ENCODE data around the gene REPIN1.

The REPIN1 gene

GRCh38 chr7:150340024-150340749, 28.4 kb upstream of the REPIN1 start:
- no peaks in the 10 kb centered on the region for H3K79me2 ChIP-seq (ENCODE audit: low read length)
- no peaks in the 10 kb centered on the region for H3K27me3 ChIP-seq (ENCODE audit: low read depth, low read length)
- no peak overlapping the region for H3K4me3 ChIP-seq (ENCODE audit: low read length)
- peaks cover 8% of the 10 kb centered on the region for H3K36me3 ChIP-seq (replicated peaks; ENCODE audit: low read depth, low read length)
- no peaks in the 10 kb centered on the region for H4K20me1 ChIP-seq (ENCODE audit: insufficient read depth, low read length)
- no peak overlapping the region for H2AFZ ChIP-seq (ENCODE audit: low read depth, low read length)
- H3K9me3 ChIP-seq (ENCODE audit: insufficient read depth, low read length) = peaks cover 11% of the 10 kb centered on the region
- TF ChIP-seq EZH2phosphoT487 (IDR thresholded peaks at IDR 0.05; ENCODE audit: low read depth) (no peak), CTCF (IDR thresholded peaks at IDR 0.05; ENCODE audit: low read depth, low read length) (no peak)
- H3K4me1 ChIP-seq (ENCODE audit: low read length) = no peaks in the 10 kb centered on the region
- H3K4me2 ChIP-seq (ENCODE audit: low read length) = no peak overlapping the region
- H3K27ac ChIP-seq (ENCODE audit: low read length) = no peak overlapping the region
- H3K9ac ChIP-seq (ENCODE audit: low read length) = no peak overlapping the region

- Histone ChIP-seq H3K9ac (ENCODE audit: low read length) (no peak overlapping the region), H3K79me2 (ENCODE audit: low read length) (no peaks in the 10 kb centered on the region), H2AFZ (ENCODE audit: low read depth, low read length) (no peak overlapping the region), H3K36me3 (replicated peaks; ENCODE audit: low read depth, low read length) (peaks cover 8% of the 10 kb centered on the region), H3K4me3 (ENCODE audit: low read length) (no peak overlapping the region), H3K27ac (ENCODE audit: low read length) (no peak overlapping the region), H3K4me2 (ENCODE audit: low read length) (no peak overlapping the region), H3K9me3 (ENCODE audit: insufficient read depth, low read length) (peaks cover 11% of the 10 kb centered on the region), H3K4me1 (ENCODE audit: low read length) (no peaks in the 10 kb centered on the region), H4K20me1 (ENCODE audit: insufficient read depth, low read length) (no peaks in the 10 kb centered on the region), H3K27me3 (ENCODE audit: low read depth, low read length) (no peaks in the 10 kb centered on the region)
- TF ChIP-seq CTCF (IDR thresholded peaks at IDR 0.05; ENCODE audit: low read depth, low read length) (no peak), EZH2phosphoT487 (IDR thresholded peaks at IDR 0.05; ENCODE audit: low read depth) (no peak)
These were observed 27.8 kb upstream of the REPIN1 start for GRCh38 chr7:150340875-150341262.

GRCh38 chr7:150341263-150342120, 27.1 kb upstream of the REPIN1 start, which contains the start of gene RARRES2:
TSS of gene RARRES2 (minus strand) at chr7:150341629. CDS start at chr7:150340609, 1,020 bp downstream.
- H3K9ac ChIP-seq (ENCODE audit: low read length) = no peak within 1 kb of the TSS
- peaks cover 8% of the 10 kb centered on the region for H3K36me3 ChIP-seq (replicated peaks; ENCODE audit: low read depth, low read length)
- no peaks in the 10 kb centered on the region for H4K20me1 ChIP-seq (ENCODE audit: insufficient read depth, low read length)
- H3K79me2 ChIP-seq (ENCODE audit: low read length) = no peaks in the 10 kb centered on the region
- no peak within 1 kb of the TSS for H3K27ac ChIP-seq (ENCODE audit: low read length)
- no peaks in the 10 kb centered on the region for H3K4me1 ChIP-seq (ENCODE audit: low read length)
- H3K4me2 ChIP-seq (ENCODE audit: low read length) = no peak within 1 kb of the TSS
- peaks cover 11% of the 10 kb centered on the region for H3K9me3 ChIP-seq (ENCODE audit: insufficient read depth, low read length)
- H3K27me3 ChIP-seq (ENCODE audit: low read depth, low read length) = no peaks in the 10 kb centered on the region
- H3K4me3 ChIP-seq (ENCODE audit: low read length) = no peak within 1 kb of the TSS
- TF ChIP-seq CTCF (IDR thresholded peaks at IDR 0.05; ENCODE audit: low read depth, low read length) = no peak
- no peak for TF ChIP-seq EZH2phosphoT487 (IDR thresholded peaks at IDR 0.05; ENCODE audit: low read depth)
- no peak within 1 kb of the TSS for H2AFZ ChIP-seq (ENCODE audit: low read depth, low read length)

DNA sequence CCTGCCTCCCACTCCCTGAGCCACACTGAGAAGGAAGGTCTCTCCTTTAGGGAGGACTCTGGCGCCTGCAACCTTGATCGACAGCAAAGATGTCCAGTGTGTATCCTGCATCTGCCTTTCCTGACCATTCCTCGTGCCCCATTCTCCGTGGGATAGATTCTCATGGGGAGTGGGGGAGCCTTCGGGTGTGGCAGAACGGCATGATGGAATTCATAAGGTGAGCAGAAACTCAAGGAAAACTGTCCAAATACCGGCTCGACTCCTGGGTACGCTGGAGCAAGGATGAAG, 26.6 kb upstream of the REPIN1 start:
- H3K36me3 ChIP-seq (replicated peaks; ENCODE audit: low read depth, low read length) = peaks cover 8% of the 10 kb centered on the region
- H4K20me1 ChIP-seq (ENCODE audit: insufficient read depth, low read length) = no peaks in the 10 kb centered on the region
- H3K27ac ChIP-seq (ENCODE audit: low read length) = no peak overlapping the region
- H3K4me1 ChIP-seq (ENCODE audit: low read length) = no peaks in the 10 kb centered on the region
- TF ChIP-seq EZH2phosphoT487 (IDR thresholded peaks at IDR 0.05; ENCODE audit: low read depth) (no peak), CTCF (IDR thresholded peaks at IDR 0.05; ENCODE audit: low read depth, low read length) (no peak)
- no peak overlapping the region for H2AFZ ChIP-seq (ENCODE audit: low read depth, low read length)
- H3K4me2 ChIP-seq (ENCODE audit: low read length) = no peak overlapping the region
- peaks cover 11% of the 10 kb centered on the region for H3K9me3 ChIP-seq (ENCODE audit: insufficient read depth, low read length)
- no peaks in the 10 kb centered on the region for H3K79me2 ChIP-seq (ENCODE audit: low read length)
- H3K27me3 ChIP-seq (ENCODE audit: low read depth, low read length) = no peaks in the 10 kb centered on the region
- no peak overlapping the region for H3K4me3 ChIP-seq (ENCODE audit: low read length)
- H3K9ac ChIP-seq (ENCODE audit: low read length) = no peak overlapping the region

All from OCI-LY3 (cell line).